ENCODE results near the gene UTS2B.

UTS2B gene

GRCh38 chr3:191357909-191358308 lies 27.6 kb upstream of the UTS2B start:
- no peak for TF ChIP-seq REST (IDR thresholded peaks at IDR 0.05; ENCODE audit: insufficient read depth in 1 of 2, low read depth in 2 of 2, low read length in 2 of 2)
- no peak for TF ChIP-seq FOXP2 (optimal IDR thresholded peaks at IDR 0.05; ENCODE audit: borderline replicate concordance, extremely low read depth, extremely low read length, insufficient read depth)
- no peak for TF ChIP-seq SIN3A (IDR thresholded peaks at IDR 0.05; ENCODE audit: borderline replicate concordance, insufficient read depth, low read length)
- TF ChIP-seq TAF1 (IDR thresholded peaks at IDR 0.05; ENCODE audit: borderline replicate concordance, insufficient read depth, low read length), result no peak
- no peak for TF ChIP-seq POLR2AphosphoS5 (IDR thresholded peaks at IDR 0.05; ENCODE audit: low read depth, low read length)

- TF ChIP-seq TAF1 (IDR thresholded peaks at IDR 0.05; ENCODE audit: borderline replicate concordance, insufficient read depth, low read length) (no peak), REST (IDR thresholded peaks at IDR 0.05; ENCODE audit: insufficient read depth in 1 of 2, low read depth in 2 of 2, low read length in 2 of 2) (no peak), POLR2AphosphoS5 (IDR thresholded peaks at IDR 0.05; ENCODE audit: low read depth, low read length) (no peak; the same call in 1 of the 2 replicates), SIN3A (IDR thresholded peaks at IDR 0.05; ENCODE audit: borderline replicate concordance, insufficient read depth, low read length) (no peak), FOXP2 (optimal IDR thresholded peaks at IDR 0.05; ENCODE audit: borderline replicate concordance, extremely low read depth, extremely low read length, insufficient read depth) (no peak)
These were observed 26.5 kb upstream of the UTS2B start for GRCh38 chr3:191356631-191357439.

GRCh38 chr3:191355406-191355805 lies 25.1 kb upstream of the UTS2B start:
- TF ChIP-seq POLR2AphosphoS5 (IDR thresholded peaks at IDR 0.05; ENCODE audit: low read depth, low read length), result no peak
- TF ChIP-seq SIN3A (IDR thresholded peaks at IDR 0.05; ENCODE audit: borderline replicate concordance, insufficient read depth, low read length), result no peak
- no peak for TF ChIP-seq FOXP2 (optimal IDR thresholded peaks at IDR 0.05; ENCODE audit: borderline replicate concordance, extremely low read depth, extremely low read length, insufficient read depth)
- TF ChIP-seq TAF1 (IDR thresholded peaks at IDR 0.05; ENCODE audit: borderline replicate concordance, insufficient read depth, low read length), result no peak
- no peak for TF ChIP-seq REST (IDR thresholded peaks at IDR 0.05; ENCODE audit: insufficient read depth in 1 of 2, low read depth in 2 of 2, low read length in 2 of 2)

GRCh38 chr3:191353022-191353777 lies 22.9 kb upstream of the UTS2B start:
- TF ChIP-seq SIN3A (IDR thresholded peaks at IDR 0.05; ENCODE audit: borderline replicate concordance, insufficient read depth, low read length) (no peak), REST (IDR thresholded peaks at IDR 0.05; ENCODE audit: insufficient read depth in 1 of 2, low read depth in 2 of 2, low read length in 2 of 2) (no peak), TAF1 (IDR thresholded peaks at IDR 0.05; ENCODE audit: borderline replicate concordance, insufficient read depth, low read length) (no peak), FOXP2 (optimal IDR thresholded peaks at IDR 0.05; ENCODE audit: borderline replicate concordance, extremely low read depth, extremely low read length, insufficient read depth) (no peak), POLR2AphosphoS5 (IDR thresholded peaks at IDR 0.05; ENCODE audit: low read depth, low read length) (no peak)

Measured in PFSK-1 (cell line).